22Rv1 (cell line): Measurements from ENCODE around the gene MSANTD7.

Experiments used
- CTCF ChIP-seq: fragments of 450-650 bp; IDR thresholded peaks from 2 replicates; pipeline ENCODE4 v1.5.1; 2017; ENCODE audit warnings: mild to moderate bottlenecking
- ZFX ChIP-seq: fragments of 450-650 bp; IDR thresholded peaks from 2 replicates; pipeline ENCODE4 v1.6.1; 2017; ENCODE audit warnings: antibody characterized with exemption, borderline replicate concordance

GRCh38 chr10:14833106-14833505 lies 5.0 kb upstream of the MSANTD7 start:
- TF ChIP-seq CTCF (no peak), ZFX (no peak)
